SH-SY5Y (cell line): ENCODE measurements around the gene SLITRK1.

Experiments used
- GATA2 ChIP-seq: IDR thresholded peaks from 2 replicates; pipeline ENCODE4 v1.6.1; 2011; ENCODE audit warnings: mild to moderate bottlenecking, low read depth, low read length
- GATA3 ChIP-seq: IDR thresholded peaks from 2 replicates; pipeline ENCODE4 v1.6.1; 2011; ENCODE audit warnings: low read depth, mild to moderate bottlenecking, low read length, moderate library complexity

DNA sequence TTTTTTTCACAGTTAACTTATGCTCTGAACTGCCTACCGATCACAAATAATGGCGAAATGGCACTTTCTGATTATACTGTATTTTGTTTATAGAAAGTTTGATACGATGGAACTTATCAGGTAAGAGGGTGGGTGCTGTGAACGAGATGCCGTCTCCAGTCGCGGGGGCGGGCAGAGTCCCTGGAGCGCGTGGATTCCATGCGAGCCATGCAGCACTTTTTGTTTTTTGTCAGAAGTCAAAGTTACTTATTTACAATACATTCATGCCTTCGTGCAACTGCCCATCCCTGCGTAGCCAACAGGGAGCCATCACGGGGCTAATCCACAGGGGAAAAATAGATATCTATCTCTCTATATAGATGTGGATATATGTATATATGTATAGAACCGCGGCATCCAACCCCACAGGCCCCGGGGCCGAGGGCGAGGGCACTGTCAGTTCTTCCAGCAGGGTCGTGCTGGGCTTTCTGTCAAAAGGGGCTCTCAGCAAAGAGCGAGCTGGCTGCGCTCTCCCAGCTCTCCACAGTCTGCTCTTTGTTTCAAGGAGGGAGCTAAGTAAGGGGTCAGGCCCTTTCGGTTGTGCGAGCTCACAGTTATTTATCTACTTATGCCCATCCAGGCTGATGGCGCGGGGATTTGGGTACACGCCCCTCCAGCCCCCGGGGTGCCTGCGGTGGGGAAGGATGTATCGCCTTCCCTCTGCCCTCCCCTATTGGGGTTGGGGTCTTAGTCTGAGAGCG lies 3.4 kb downstream of the SLITRK1 start:
- TF ChIP-seq GATA3 (no peak), GATA2 (no peak)
